ENCODE data around the gene TBC1D30. TPM values are rescaled to one million over a fixed set of nuclear protein-coding genes. Genes with fewer than 3 reads are reported as not detected.
A peak's percentile ranks its signal among the peaks of the same experiment; 100 is the strongest.
"Not testable (repeated sequence)": the region's sequence is repeated elsewhere in the genome, so short reads cannot be mapped to it uniquely, and the experiment has no call there.

Gene TBC1D30
- total RNA-seq, 1 experiment from 2014 or later: 21.4 TPM

- Mint-ChIP-seq H3K36me3 (ENCODE audit: insufficient read depth, unreplicated experiment) (no peaks in the 10 kb centered on the region), H3K4me1 (ENCODE audit: low read depth, unreplicated experiment) (peaks cover 24% of the 10 kb centered on the region), H3K4me3 (ENCODE audit: low read depth, unreplicated experiment) (no peak overlapping the region), H3K9me3 (ENCODE audit: low read depth, unreplicated experiment) (no peaks in the 10 kb centered on the region), H3K27ac (ENCODE audit: unreplicated experiment) (no peak overlapping the region), H3K27me3 (ENCODE audit: unreplicated experiment) (no peaks in the 10 kb centered on the region)
- intact Hi-C loops (cut with micrococcal nuclease; ENCODE audit: unreplicated experiment): loop anchor here (5.0 kb wide), 1 partner anchor 307 kb away; no protein-coding TSS in a partner anchor
- no peak for DNase-seq
- CTCF ChIA-PET: interaction anchor here (1.3 to 1.5 kb wide), 2 partner anchors 10 to 103 kb away, joined by 3 to 5 read pairs; no protein-coding TSS in a partner anchor
- no TSS peak for BruUV-seq (replicated peaks)
- TF ChIP-seq, protein P1, sequence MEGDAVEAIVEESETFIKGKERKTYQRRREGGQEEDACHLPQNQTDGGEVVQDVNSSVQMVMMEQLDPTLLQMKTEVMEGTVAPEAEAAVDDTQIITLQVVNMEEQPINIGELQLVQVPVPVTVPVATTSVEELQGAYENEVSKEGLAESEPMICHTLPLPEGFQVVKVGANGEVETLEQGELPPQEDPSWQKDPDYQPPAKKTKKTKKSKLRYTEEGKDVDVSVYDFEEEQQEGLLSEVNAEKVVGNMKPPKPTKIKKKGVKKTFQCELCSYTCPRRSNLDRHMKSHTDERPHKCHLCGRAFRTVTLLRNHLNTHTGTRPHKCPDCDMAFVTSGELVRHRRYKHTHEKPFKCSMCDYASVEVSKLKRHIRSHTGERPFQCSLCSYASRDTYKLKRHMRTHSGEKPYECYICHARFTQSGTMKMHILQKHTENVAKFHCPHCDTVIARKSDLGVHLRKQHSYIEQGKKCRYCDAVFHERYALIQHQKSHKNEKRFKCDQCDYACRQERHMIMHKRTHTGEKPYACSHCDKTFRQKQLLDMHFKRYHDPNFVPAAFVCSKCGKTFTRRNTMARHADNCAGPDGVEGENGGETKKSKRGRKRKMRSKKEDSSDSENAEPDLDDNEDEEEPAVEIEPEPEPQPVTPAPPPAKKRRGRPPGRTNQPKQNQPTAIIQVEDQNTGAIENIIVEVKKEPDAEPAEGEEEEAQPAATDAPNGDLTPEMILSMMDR (IDR thresholded peaks at IDR 0.05; ENCODE audit: unreplicated experiment): no peak
Measured at GRCh38 chr12:64800640-64801039, 23.8 kb upstream of the TBC1D30 start.

GRCh38 chr12:64801381-64801780 lies 23.1 kb upstream of the TBC1D30 start:
- no peak for DNase-seq
- H3K27ac Mint-ChIP-seq (ENCODE audit: unreplicated experiment): no peak overlapping the region
- intact Hi-C loops (cut with micrococcal nuclease; ENCODE audit: unreplicated experiment): loop anchor here (5.0 kb wide), 1 partner anchor 306 kb away; no protein-coding TSS in a partner anchor
- CTCF ChIA-PET: interaction anchor here (0.7 to 2.2 kb wide), 13 partner anchors 9 to 431 kb away, joined by 3 to 12 read pairs (median 5); no protein-coding TSS in a partner anchor
- no peak overlapping the region for H3K4me3 Mint-ChIP-seq (ENCODE audit: low read depth, unreplicated experiment)
- BruUV-seq (replicated peaks): no TSS peak
- no peaks in the 10 kb centered on the region for H3K9me3 Mint-ChIP-seq (ENCODE audit: low read depth, unreplicated experiment)
- no peaks in the 10 kb centered on the region for H3K36me3 Mint-ChIP-seq (ENCODE audit: insufficient read depth, unreplicated experiment)
- TF ChIP-seq, protein P1 (IDR thresholded peaks at IDR 0.05; ENCODE audit: unreplicated experiment): peak; percentile 27
- H3K27me3 Mint-ChIP-seq (ENCODE audit: unreplicated experiment): no peaks in the 10 kb centered on the region
- H3K4me1 Mint-ChIP-seq (ENCODE audit: low read depth, unreplicated experiment): peaks cover 23% of the 10 kb centered on the region

DNA sequence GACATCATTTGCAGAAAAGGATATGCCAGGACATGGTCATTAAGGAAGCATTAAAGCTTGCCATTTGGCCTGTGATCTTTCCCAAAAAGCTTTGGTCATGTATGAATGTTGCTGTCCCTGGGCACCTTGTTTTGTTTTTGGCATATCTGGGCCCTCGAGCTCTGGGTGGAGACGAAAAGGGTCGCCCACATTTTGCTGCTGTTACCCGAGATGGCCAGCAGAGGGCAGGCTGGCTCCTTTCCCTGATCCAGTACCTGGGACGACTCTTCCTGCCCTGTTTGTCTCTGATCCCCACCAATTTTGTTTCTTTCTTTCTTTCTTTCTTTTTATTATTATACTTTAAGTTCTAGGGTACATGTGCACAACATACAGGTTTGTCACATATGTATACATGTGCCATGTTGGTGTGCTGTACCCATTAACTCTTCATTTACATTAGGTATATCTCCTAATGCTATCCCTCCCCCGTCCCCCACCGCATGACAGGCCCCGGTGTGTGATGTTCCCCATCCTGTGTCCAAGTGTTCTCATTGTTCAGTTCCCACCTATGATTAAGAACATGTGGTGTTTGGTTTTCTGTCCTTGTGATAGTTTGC lies 22.2 kb upstream of the TBC1D30 start:
- CTCF ChIA-PET: interaction anchor here (0.7 to 2.2 kb wide), 13 partner anchors 9 to 321 kb away, joined by 3 to 12 read pairs (median 5); no protein-coding TSS in a partner anchor
- H3K27ac Mint-ChIP-seq (ENCODE audit: unreplicated experiment); H3K9me3 Mint-ChIP-seq (ENCODE audit: low read depth, unreplicated experiment); H3K36me3 Mint-ChIP-seq (ENCODE audit: insufficient read depth, unreplicated experiment); H3K4me3 Mint-ChIP-seq (ENCODE audit: low read depth, unreplicated experiment); BruUV-seq (replicated peaks); H3K27me3 Mint-ChIP-seq (ENCODE audit: unreplicated experiment): not testable (repeated sequence)
- peak; percentile 78 for DNase-seq
- TF ChIP-seq, protein P1 (IDR thresholded peaks at IDR 0.05; ENCODE audit: unreplicated experiment): peak; percentile 91
- peaks cover 27% of the 10 kb centered on the region for H3K4me1 Mint-ChIP-seq (ENCODE audit: low read depth, unreplicated experiment)
- intact Hi-C loops (cut with micrococcal nuclease; ENCODE audit: unreplicated experiment): loop anchor here (5.0 kb wide), 1 partner anchor 305 kb away; no protein-coding TSS in a partner anchor

GRCh38 chr12:64806173-64806572 lies 18.3 kb upstream of the TBC1D30 start:
- no peak for DNase-seq
- no peaks in the 10 kb centered on the region for H3K9me3 Mint-ChIP-seq (ENCODE audit: low read depth, unreplicated experiment)
- peaks cover 4% of the 10 kb centered on the region for H3K36me3 Mint-ChIP-seq (ENCODE audit: insufficient read depth, unreplicated experiment)
- peaks cover 44% of the 10 kb centered on the region for H3K4me1 Mint-ChIP-seq (ENCODE audit: low read depth, unreplicated experiment)
- TF ChIP-seq, protein P1 (IDR thresholded peaks at IDR 0.05; ENCODE audit: unreplicated experiment): no peak
- intact Hi-C loops (cut with micrococcal nuclease; ENCODE audit: unreplicated experiment): no loop called here
- no peak overlapping the region for H3K27ac Mint-ChIP-seq (ENCODE audit: unreplicated experiment)
- no TSS peak for BruUV-seq (replicated peaks)
- CTCF ChIA-PET: interaction anchor here (0.7 kb wide), 1 partner anchor 12 kb away, joined by 3 read pairs; no protein-coding TSS in a partner anchor
- no peaks in the 10 kb centered on the region for H3K27me3 Mint-ChIP-seq (ENCODE audit: unreplicated experiment)
- H3K4me3 Mint-ChIP-seq (ENCODE audit: low read depth, unreplicated experiment): no peak overlapping the region

Data from Calu3 (cell line).